Neutrophil (primary cell): ENCODE results near the gene GLYAT.

ENCODE experiments used
- H3K27ac ChIP-seq: fragments of 200-600 bp; sonication (generic); 2 replicates; pipeline ENCODE4 v1.5.1; 2016; ENCODE audit warnings: mild to moderate bottlenecking, moderate library complexity
- H3K27me3 ChIP-seq: fragments of 200-600 bp; sonication (generic); 2 replicates; pipeline ENCODE4 v1.6.0; 2016; ENCODE audit warnings: mild to moderate bottlenecking
- H3K36me3 ChIP-seq: fragments of 200-600 bp; sonication (generic); 2 replicates; pipeline ENCODE4 v1.5.1; 2017
- H3K4me1 ChIP-seq, 2 experiments: fragments of 200-600 bp in 1 of 2; sonication (generic) in 1 of 2; 1 replicate in 1 of 2; 2 replicates in 1 of 2; pipeline versions ENCODE4 v1.5.1 to v1.6.1; 2013 to 2016; ENCODE audit warnings: low read depth in 1 of 2, low read length in 1 of 2, mild to moderate bottlenecking in 1 of 2, moderate library complexity in 1 of 2; ENCODE audit not compliant: control insufficient read depth in 1 of 2, insufficient read depth in 1 of 2
- H3K4me3 ChIP-seq, 2 experiments: fragments of 200-600 bp in 1 of 2; sonication (generic) in 1 of 2; 1 replicate in 1 of 2; 2 replicates in 1 of 2; pipeline ENCODE4 v1.5.1; 2013 to 2016; ENCODE audit warnings: low read depth in 1 of 2, low read length in 1 of 2, mild to moderate bottlenecking in 1 of 2, moderate library complexity in 1 of 2
- H3K9me3 ChIP-seq: fragments of 200-600 bp; sonication (generic); 2 replicates; pipeline ENCODE4 v1.5.1; 2016
- CTCF ChIP-seq: fragments of 200-600 bp; sonication (generic); IDR thresholded peaks from 2 replicates; pipeline ENCODE4 v1.5.1; 2016; ENCODE audit warnings: antibody characterized with exemption

GLYAT gene

GRCh38 chr11:58762284-58763119 is 30.8 kb upstream of the GLYAT start:
- no peak for TF ChIP-seq CTCF
- Histone ChIP-seq H3K27me3 (no peaks in the 10 kb centered on the region), H3K4me3 (no peak overlapping the region), H3K27ac (no peak overlapping the region), H3K4me1 (no peaks in the 10 kb centered on the region), H3K9me3 (no peaks in the 10 kb centered on the region), H3K36me3 (no peaks in the 10 kb centered on the region)

DNA sequence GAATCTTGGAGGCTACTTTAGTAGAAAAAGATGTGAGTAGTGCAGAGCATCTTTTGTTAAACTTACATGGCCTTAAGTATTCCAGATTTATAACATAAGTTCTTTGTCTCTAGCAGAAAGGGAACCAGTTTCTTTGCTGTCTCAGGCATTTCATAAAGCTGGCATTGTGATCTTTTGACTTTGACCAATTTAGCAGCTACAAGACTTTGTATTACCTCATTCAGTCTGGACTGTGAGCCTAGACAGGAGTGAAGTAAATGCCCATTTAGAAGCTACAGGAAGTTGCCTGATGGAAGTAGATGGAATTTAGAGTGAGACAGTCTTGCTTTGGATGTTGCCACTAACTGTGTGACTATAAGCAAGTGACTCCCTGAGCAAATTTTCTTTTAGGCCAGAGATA is 25.7 kb upstream of the GLYAT start:
- H3K4me3 ChIP-seq, result no peak overlapping the region
- no peaks in the 10 kb centered on the region for H3K27me3 ChIP-seq
- no peaks in the 10 kb centered on the region for H3K4me1 ChIP-seq
- no peaks in the 10 kb centered on the region for H3K9me3 ChIP-seq
- H3K27ac ChIP-seq, result no peak overlapping the region
- TF ChIP-seq CTCF, result no peak
- H3K36me3 ChIP-seq, result no peaks in the 10 kb centered on the region

- Histone ChIP-seq H3K27me3 (no peaks in the 10 kb centered on the region), H3K27ac (no peak overlapping the region), H3K9me3 (peaks cover 6% of the 10 kb centered on the region), H3K4me3 (no peak overlapping the region), H3K4me1 (no peaks in the 10 kb centered on the region), H3K36me3 (no peaks in the 10 kb centered on the region)
- no peak for TF ChIP-seq CTCF
Measured at GRCh38 chr11:58745705-58746364, 14.1 kb upstream of the GLYAT start.

GRCh38 chr11:58744988-58745704 is 13.4 kb upstream of the GLYAT start:
- Histone ChIP-seq H3K27ac (no peak overlapping the region), H3K4me1 (no peaks in the 10 kb centered on the region), H3K36me3 (no peaks in the 10 kb centered on the region), H3K9me3 (peaks cover 6% of the 10 kb centered on the region), H3K4me3 (no peak overlapping the region), H3K27me3 (no peaks in the 10 kb centered on the region)
- TF ChIP-seq CTCF, result no peak

DNA sequence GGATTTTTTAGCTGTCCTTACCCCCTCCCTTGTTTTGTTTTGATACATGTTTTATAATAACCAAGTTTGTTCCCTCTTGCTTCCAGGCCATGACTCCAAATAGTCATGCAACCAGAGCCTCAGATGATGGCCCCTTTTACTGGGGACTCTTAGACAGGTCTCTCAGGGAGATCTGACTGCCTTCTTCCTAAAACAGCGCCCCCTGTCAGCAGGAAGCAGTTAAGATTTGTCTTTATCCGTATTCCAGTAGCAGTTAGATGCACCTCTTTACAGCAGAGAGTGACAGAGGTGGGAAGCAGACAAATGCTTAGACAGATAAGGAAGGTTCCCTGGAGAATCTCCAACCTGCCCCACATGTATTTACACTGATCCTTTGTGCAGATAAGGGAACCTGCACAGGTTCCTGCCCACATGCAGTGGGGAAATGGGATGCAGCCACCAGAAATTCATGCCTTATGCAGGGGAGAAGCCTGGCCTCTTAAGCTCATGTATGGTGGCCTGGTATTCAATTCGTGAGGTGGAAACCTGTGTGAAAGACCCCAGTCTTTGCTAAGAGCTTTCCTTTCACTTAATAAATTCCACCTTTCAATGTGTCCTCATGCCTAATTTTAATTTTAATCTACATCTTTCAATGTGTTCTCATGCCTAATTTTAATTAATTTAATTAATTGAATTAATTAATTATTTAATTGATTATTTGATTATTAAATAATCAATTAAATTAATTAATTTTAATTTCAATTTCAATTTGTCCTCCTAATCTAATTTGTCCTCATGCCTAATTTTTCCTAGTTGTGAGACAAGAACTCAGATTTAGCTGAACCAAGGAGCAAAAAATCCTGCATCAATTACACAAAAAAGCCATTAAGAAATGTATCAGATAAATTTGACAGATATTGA is 11.5 kb upstream of the GLYAT start:
- Histone ChIP-seq H3K27ac (no peak overlapping the region), H3K4me1 (no peaks in the 10 kb centered on the region), H3K4me3 (no peak overlapping the region), H3K36me3 (no peaks in the 10 kb centered on the region), H3K9me3 (peaks cover 6% of the 10 kb centered on the region), H3K27me3 (no peaks in the 10 kb centered on the region)
- TF ChIP-seq CTCF, result no peak
